Retinal pigment epithelial cell (primary cell): ENCODE measurements around the gene HS6ST1.

ENCODE experiments used
- DNase-seq: peaks from one replicate; pipeline ENCODE4 v3.0.0-alpha.2; 2010; ENCODE audit warnings: low read depth
- H3K4me3 ChIP-seq: 2 replicates; pipeline ENCODE4 v1.5.1; 2011; ENCODE audit warnings: mild to moderate bottlenecking, low read length, control low read depth, moderate library complexity
- CTCF ChIP-seq: conservative IDR thresholded peaks from 2 replicates; pipeline ENCODE4 v1.5.1; 2011; ENCODE audit warnings: low read depth, low read length, control low read depth, inconsistent platforms

Gene HS6ST1

DNA sequence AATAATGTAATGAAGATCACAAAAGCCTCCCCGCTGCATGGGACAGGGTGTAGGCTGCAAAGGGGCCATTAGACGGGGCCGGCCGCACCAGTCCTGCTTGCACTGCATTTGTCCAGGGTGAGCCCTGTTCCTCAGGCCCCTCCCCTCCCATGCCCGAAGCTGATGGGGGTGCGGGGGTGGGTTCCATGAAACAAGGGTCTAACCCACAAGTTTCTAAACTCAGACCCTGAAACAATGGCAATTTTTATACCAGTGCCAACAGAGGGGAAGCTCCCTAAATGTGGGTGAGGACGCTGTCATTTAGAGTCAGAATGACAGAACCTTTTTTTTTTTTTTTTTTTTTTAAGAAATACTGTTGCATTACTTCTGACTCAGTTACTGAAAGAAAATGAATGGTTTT is 39.7 kb downstream of the HS6ST1 start:
- H3K4me3 ChIP-seq: no peak overlapping the region

GRCh38 chr2:128277961-128278681 is 40.5 kb downstream of the HS6ST1 start:
- TF ChIP-seq CTCF: no peak
- no peak for DNase-seq

More for the DNA sequence above, 39.7 kb downstream of the HS6ST1 start:
- TF ChIP-seq CTCF: no peak
- DNase-seq: no peak

DNA sequence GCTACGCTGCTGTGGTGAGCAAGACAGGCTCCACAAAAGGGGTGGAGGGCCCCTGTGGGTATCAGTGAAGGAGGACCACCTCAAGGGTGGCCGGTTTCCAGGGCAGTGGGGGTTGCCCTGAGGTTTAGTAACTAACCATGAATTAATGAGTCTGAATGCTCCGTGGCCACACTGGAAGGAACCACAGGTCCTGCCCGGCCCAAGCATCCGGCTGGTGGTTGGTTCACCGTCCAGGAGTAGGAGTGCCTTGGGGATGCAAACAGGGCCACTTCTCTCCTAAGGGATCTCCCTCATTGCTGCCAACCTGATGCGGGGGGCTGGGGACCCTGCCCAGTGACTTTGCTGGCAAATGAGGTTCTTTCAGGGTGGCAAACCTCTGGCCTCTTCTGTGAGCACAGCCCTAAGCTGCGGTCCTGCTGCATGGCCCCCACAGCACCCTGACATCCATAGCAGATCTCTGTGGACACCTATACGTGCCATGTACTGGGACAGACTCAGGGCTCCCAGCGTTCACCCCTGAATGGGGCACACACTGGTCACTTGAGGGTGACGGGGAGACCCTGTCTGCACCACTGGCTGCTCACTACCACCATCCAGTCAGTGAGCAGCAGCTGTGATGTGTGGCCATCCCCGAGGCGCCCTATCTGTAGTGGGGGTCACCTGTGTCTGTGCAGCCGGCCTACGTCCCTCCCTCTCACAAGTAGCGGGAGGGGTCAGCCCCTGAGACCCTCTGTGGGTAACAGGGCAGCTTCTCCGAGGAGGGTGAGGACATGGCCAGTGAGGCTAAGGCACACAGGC is 41.6 kb downstream of the HS6ST1 start:
- TF ChIP-seq CTCF: no peak
- no peak overlapping the region for H3K4me3 ChIP-seq
- DNase-seq: no peak

More at GRCh38 chr2:128277961-128278681, 40.5 kb downstream of the HS6ST1 start:
- H3K4me3 ChIP-seq: no peak overlapping the region

DNA sequence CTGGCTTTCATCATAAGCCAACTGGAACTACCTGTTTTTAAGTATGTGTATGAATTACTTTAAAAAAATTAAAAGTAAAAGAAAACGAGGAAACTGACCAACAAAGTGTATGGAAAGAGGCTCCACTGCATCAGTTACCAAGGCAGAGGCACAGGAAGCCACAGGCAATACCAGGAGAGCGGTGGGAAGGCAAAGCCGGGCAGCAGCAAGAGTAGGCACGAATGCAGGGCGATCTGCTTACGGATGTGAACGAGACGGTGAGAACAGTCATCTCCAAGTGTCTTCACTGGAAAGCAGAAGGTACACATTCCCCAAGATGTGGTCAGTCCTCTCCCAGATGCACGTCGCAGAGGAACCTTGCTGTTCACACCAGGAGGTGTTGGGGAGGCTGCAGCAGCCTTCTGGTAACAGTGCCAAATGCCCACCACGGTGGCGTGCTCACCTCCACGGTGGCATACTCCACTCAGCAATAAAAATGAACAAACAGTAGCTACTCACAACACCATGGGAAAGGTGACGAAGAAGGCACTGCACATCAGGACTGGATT is 43.1 kb downstream of the HS6ST1 start:
- no peak for DNase-seq
- H3K4me3 ChIP-seq: no peak overlapping the region
- no peak for TF ChIP-seq CTCF

DNA sequence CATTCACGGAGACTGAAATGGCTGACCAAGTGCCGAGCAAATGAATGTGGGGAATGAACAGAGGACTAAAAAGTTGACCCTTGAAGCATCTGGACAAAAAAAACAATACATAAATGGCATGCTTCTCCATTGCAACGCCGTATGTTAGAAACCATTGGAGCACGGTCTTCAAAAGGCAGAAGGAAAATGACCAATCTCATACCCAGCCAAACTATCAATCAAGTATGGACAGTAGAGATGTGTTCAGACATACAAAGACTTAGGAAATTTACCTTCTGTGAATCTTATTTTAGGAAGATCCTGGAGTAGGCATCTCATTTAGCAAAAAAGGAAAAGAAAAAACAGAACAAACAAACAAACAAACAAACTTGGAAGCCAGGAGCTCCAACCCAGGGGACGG is 44.5 kb downstream of the HS6ST1 start:
- TF ChIP-seq CTCF: no peak
- no peak for DNase-seq
- no peak overlapping the region for H3K4me3 ChIP-seq

- DNase-seq: no peak
- H3K4me3 ChIP-seq: no peak overlapping the region
These were observed 45.1 kb downstream of the HS6ST1 start for GRCh38 chr2:128273469-128274081.

More at GRCh38 chr2:128273469-128274081, 45.1 kb downstream of the HS6ST1 start:
- no peak for TF ChIP-seq CTCF
